B cell (primary cell): ENCODE measurements around the gene SLC2A1. TPM values are rescaled to one million over a fixed set of nuclear protein-coding genes. Genes with fewer than 3 reads are reported as not detected.

Experiments used
- ATAC-seq: fragments of 200-7000 bp; cut with Tn5 transposase; one replicate; pipeline ENCODE4 v1.10.0; 2021; ENCODE audit warnings: low read depth, mild to moderate bottlenecking, moderate number of reproducible peaks, moderate library complexity
- CTCF ChIA-PET: fragments of 350-600 bp; sonication (Branson Sonifier 250); formaldehyde crosslinking; loops from one replicate; lab custom pipeline; 2021; ENCODE audit warnings: antibody characterized with exemption, inconsistent platforms; lab: Charles Lee
- POLR2A ChIA-PET: fragments of 350-600 bp; sonication (Branson Sonifier 250); formaldehyde crosslinking; loops from one replicate; lab custom pipeline; 2021; ENCODE audit warnings: antibody characterized with exemption; lab: Charles Lee
- DNase-seq: peaks from one replicate; pipeline ENCODE4 v3.0.0; 2013
- H2AFZ ChIP-seq: 2 replicates; pipeline ENCODE4 v1.6.1; 2012; ENCODE audit warnings: mild to moderate bottlenecking, low read depth, low read length; ENCODE audit not compliant: insufficient read depth, poor library complexity, severe bottlenecking
- H3K27ac ChIP-seq, 2 donors: 1 replicate in 1 of 2; 2 replicates in 1 of 2; pipeline ENCODE4 v1.5.1; 2012 to 2013; ENCODE audit warnings: low read length in 2 of 2, mild to moderate bottlenecking in 2 of 2, moderate library complexity in 1 of 2
- H3K27me3 ChIP-seq, 4 experiments: fragments of 200-600 bp in 1 of 4; sonication (generic) in 1 of 4; replicated peaks in 1 of 4; 1 replicate in 2 of 4; 2 replicates in 2 of 4; pipeline versions ENCODE4 v1.6.1 to v1.7.0; 2013 to 2016; ENCODE audit warnings: low read length in 3 of 4, mild to moderate bottlenecking in 2 of 4, mixed read lengths in 1 of 4, moderate library complexity in 1 of 4; ENCODE audit not compliant: insufficient read depth in 4 of 4, control insufficient read depth in 3 of 4; ENCODE audit errors: control extremely low read depth in 1 of 4
- H3K36me3 ChIP-seq, 2 experiments: replicated peaks in 1 of 2; 1 replicate in 1 of 2; 2 replicates in 1 of 2; pipeline versions ENCODE4 v1.6.1 to v1.7.1; 2013; ENCODE audit warnings: low read length in 1 of 2; ENCODE audit not compliant: insufficient read depth in 2 of 2, control insufficient read depth in 1 of 2; ENCODE audit errors: control extremely low read depth in 1 of 2, extremely low read depth in 1 of 2
- H3K4me1 ChIP-seq, 2 donors: fragments of 200-600 bp in 1 of 2; sonication (generic) in 1 of 2; 1 replicate in 1 of 2; 2 replicates in 1 of 2; pipeline versions ENCODE4 v1.5.1 to v1.6.1; 2013 to 2017; ENCODE audit warnings: low read length in 2 of 2; ENCODE audit not compliant: control insufficient read depth in 2 of 2, insufficient read depth in 2 of 2
- H3K4me2 ChIP-seq: replicated peaks from 2 replicates; pipeline ENCODE3; 2012; ENCODE audit warnings: mild to moderate bottlenecking, low read depth, low read length; ENCODE audit not compliant: poor library complexity, severe bottlenecking
- H3K4me3 ChIP-seq, 5 experiments: fragments of 200-600 bp in 1 of 5; sonication (generic) in 1 of 5; 1 replicate in 3 of 5; 2 replicates in 2 of 5; pipeline versions ENCODE4 v1.5.1 to v1.7.0; 2011 to 2016; ENCODE audit warnings: low read length in 4 of 5, mild to moderate bottlenecking in 4 of 5, low read depth in 2 of 5, control low read depth in 1 of 5, moderate library complexity in 1 of 5; ENCODE audit not compliant: insufficient read depth in 1 of 5; ENCODE audit errors: control extremely low read depth in 1 of 5, extremely low read depth in 1 of 5
- H3K79me2 ChIP-seq: fragments of 200-600 bp; sonication (generic); one replicate; pipeline ENCODE4 v1.6.0; 2016; ENCODE audit warnings: low read length; ENCODE audit not compliant: control insufficient read depth, insufficient read depth
- H3K9ac ChIP-seq: fragments of 200-600 bp; sonication (generic); 2 replicates; pipeline ENCODE4 v1.6.1; 2017; ENCODE audit warnings: mild to moderate bottlenecking, low read length, moderate library complexity
- H3K9me3 ChIP-seq, 3 donors: one replicate each; pipeline versions ENCODE4 v1.6.1 to v1.7.1; 2013; ENCODE audit warnings: low read length in 2 of 3; ENCODE audit not compliant: control insufficient read depth in 2 of 3, insufficient read depth in 1 of 3; ENCODE audit errors: control extremely low read depth in 1 of 3
- H4K20me1 ChIP-seq: 2 replicates; pipeline ENCODE4 v1.6.0; 2012; ENCODE audit warnings: mild to moderate bottlenecking, low read length; ENCODE audit not compliant: insufficient read depth, control insufficient read depth, poor library complexity, severe bottlenecking
- H3K27ac Mint-ChIP-seq: one replicate; pipeline ENCODE4 v1.8.0; 2021; ENCODE audit warnings: mixed read lengths
- H3K27me3 Mint-ChIP-seq: one replicate; pipeline ENCODE4 v1.8.0; 2021; ENCODE audit warnings: mixed read lengths
- H3K4me1 Mint-ChIP-seq: one replicate; pipeline ENCODE4 v1.8.0; 2021; ENCODE audit warnings: mixed read lengths
- H3K4me3 Mint-ChIP-seq: one replicate; pipeline ENCODE4 v1.8.0; 2021; ENCODE audit warnings: mixed read lengths
- H3K9me3 Mint-ChIP-seq: one replicate; pipeline ENCODE4 v1.8.0; 2022; ENCODE audit warnings: mixed read lengths; ENCODE audit not compliant: insufficient read depth
- EZH2 ChIP-seq: IDR thresholded peaks from 2 replicates; pipeline ENCODE4 v1.6.1; 2012; ENCODE audit warnings: borderline replicate concordance, low read depth, mild to moderate bottlenecking, moderate library complexity, low read length; ENCODE audit not compliant: insufficient read depth, poor library complexity, severe bottlenecking
- WGBS: methylation state at CpG from one replicate; pipeline ENCODE4 v1.1.5; 2013; ENCODE audit warnings: missing lambda C conversion rate; ENCODE audit not compliant: insufficient coverage; 5-methylcytosine and 5-hydroxymethylcytosine counted together
- intact Hi-C: fragments of 100-400 bp; cut with micrococcal nuclease; formaldehyde crosslinking; loops from one replicate; pipeline ENCODE4 v1.10.0; 2022
- polyA plus RNA-seq: library from polyadenylated mRNA; depleted of rRNA; stranded (reverse); fragments of >200 nt; gene quantifications from 2 replicates; pipeline ENCODE4 v1.2.3, GENCODE V29; 2012
- total RNA-seq, 2 donors: library from RNA; stranded (reverse); fragments of 120-200 nt in 1 of 2; gene quantifications; 1 replicate in 1 of 2; 2 replicates in 1 of 2; pipeline versions ENCODE4 v1.2.3 to v1.2.4, GENCODE V29; 2013 to 2022
- TF ChIP-seq, protein P1 (sequence below): fragments of 200-600 bp; IDR thresholded peaks from one replicate; pipeline ENCODE4 v1.8.0; 2022; ENCODE audit warnings: antibody characterized with exemption, mild to moderate bottlenecking

Gene SLC2A1
- total and polyA plus RNA-seq, 2 donors (not counting 1 experiment from before 2014, with no cell fraction given): 223 to 240 TPM

DNA sequence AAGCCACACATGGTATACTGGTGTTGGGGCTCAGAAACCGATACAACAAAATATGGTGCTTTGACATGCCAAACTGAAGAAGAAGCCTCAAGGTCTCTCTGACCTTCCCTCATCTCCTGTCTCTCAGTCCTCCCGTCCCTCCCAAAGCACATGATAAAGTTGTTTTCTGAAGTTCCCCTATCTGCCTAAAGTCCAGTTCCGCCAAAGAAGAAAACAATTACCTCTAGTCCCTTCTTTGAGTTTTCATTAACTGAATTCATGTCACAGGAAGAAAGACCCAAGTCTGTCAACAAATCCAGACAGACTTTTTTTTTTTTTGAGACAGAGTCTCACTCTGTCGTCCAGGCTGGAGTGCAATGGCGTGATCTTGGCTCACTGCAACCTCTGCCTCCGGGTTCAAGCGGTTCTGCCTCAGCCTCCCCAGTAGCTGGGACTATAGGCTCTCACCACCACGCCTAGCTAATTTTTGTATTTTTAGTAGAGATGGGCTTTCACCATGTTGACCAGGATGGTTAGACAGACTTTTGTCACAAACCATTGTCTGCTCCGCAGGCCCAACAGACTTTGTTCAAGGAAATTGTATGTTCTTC lies 32.2 kb upstream of the SLC2A1 start:
- POLR2A ChIA-PET: no interaction called here
- ATAC-seq (no peak), DNase-seq (no peak)
- Histone ChIP-seq H2AFZ (no peak overlapping the region), H3K4me2 (no peak overlapping the region), H3K9me3 (peaks cover 0 to 5% (median 0%) of the 10 kb centered on the region in 3 donors), H3K4me1 (peaks cover 12% of the 10 kb centered on the region in 2 donors), H3K4me3 (no peak overlapping the region), H3K36me3 (no peaks in the 10 kb centered on the region), H3K79me2 (no peaks in the 10 kb centered on the region), H3K9ac (no peak overlapping the region), H3K27me3 (no peaks in the 10 kb centered on the region), H3K27ac (no peak overlapping the region), H4K20me1 (no peaks in the 10 kb centered on the region)
- WGBS: 95% methylated on average over 7 of the region's 9 CpGs
- no peak for TF ChIP-seq EZH2
- TF ChIP-seq, protein P1, sequence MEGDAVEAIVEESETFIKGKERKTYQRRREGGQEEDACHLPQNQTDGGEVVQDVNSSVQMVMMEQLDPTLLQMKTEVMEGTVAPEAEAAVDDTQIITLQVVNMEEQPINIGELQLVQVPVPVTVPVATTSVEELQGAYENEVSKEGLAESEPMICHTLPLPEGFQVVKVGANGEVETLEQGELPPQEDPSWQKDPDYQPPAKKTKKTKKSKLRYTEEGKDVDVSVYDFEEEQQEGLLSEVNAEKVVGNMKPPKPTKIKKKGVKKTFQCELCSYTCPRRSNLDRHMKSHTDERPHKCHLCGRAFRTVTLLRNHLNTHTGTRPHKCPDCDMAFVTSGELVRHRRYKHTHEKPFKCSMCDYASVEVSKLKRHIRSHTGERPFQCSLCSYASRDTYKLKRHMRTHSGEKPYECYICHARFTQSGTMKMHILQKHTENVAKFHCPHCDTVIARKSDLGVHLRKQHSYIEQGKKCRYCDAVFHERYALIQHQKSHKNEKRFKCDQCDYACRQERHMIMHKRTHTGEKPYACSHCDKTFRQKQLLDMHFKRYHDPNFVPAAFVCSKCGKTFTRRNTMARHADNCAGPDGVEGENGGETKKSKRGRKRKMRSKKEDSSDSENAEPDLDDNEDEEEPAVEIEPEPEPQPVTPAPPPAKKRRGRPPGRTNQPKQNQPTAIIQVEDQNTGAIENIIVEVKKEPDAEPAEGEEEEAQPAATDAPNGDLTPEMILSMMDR: no peak
- intact Hi-C loops: no loop called here
- peaks cover 2% of the 10 kb centered on the region for H3K9me3 Mint-ChIP-seq
- H3K27ac Mint-ChIP-seq: no peak overlapping the region
- CTCF ChIA-PET: interaction anchor here (1.5 kb wide), 1 partner anchor 77 kb away, joined by 4 read pairs; no protein-coding TSS in a partner anchor
- no peak overlapping the region for H3K4me3 Mint-ChIP-seq
- no peaks in the 10 kb centered on the region for H3K27me3 Mint-ChIP-seq
- peaks cover 19% of the 10 kb centered on the region for H3K4me1 Mint-ChIP-seq

GRCh38 chr1:42983693-42984092 lies 25.0 kb upstream of the SLC2A1 start:
- Histone ChIP-seq H3K79me2 (peaks cover 4% of the 10 kb centered on the region), H4K20me1 (no peaks in the 10 kb centered on the region), H3K36me3 (peaks cover 0 to 5% of the 10 kb centered on the region in 2 experiments), H3K9me3 (no peaks in the 10 kb centered on the region), H3K4me3 (no peak overlapping the region), H3K4me1 (peaks cover 10 to 11% of the 10 kb centered on the region in 2 donors), H3K9ac (no peak overlapping the region), H3K27ac (no peak overlapping the region), H2AFZ (no peak overlapping the region), H3K27me3 (peaks cover 0 to 2% (median 0%) of the 10 kb centered on the region in 4 experiments), H3K4me2 (no peak overlapping the region)
- no CpG with 5 or more reads among the region's 1 CpG for WGBS
- Mint-ChIP-seq H3K27ac (no peak overlapping the region), H3K4me1 (peaks cover 19% of the 10 kb centered on the region), H3K9me3 (no peaks in the 10 kb centered on the region), H3K4me3 (no peak overlapping the region), H3K27me3 (no peaks in the 10 kb centered on the region)
- intact Hi-C loops: loop anchor here (10.0 kb wide), 1 partner anchor 61 kb away; no protein-coding TSS in a partner anchor
- ChIA-PET CTCF (interaction anchor here (0.7 to 2.6 kb wide), 4 partner anchors 13 to 90 kb away, joined by 3 to 7 read pairs (median 4); no protein-coding TSS in a partner anchor), POLR2A (interaction anchor here (0.7 kb wide), 1 partner anchor 21 kb away, joined by 5 read pairs; no protein-coding TSS in a partner anchor)
- no peak for DNase-seq
- no peak for TF ChIP-seq EZH2
- TF ChIP-seq, protein P1: no peak
- no peak for ATAC-seq
